Naive thymus-derived CD8-positive, alpha-beta T cell (primary cell): ENCODE data around the gene ZDHHC19. TPM values are rescaled to one million over a fixed set of nuclear protein-coding genes. Genes with fewer than 3 reads are reported as not detected.

Experiments used
- ATAC-seq, 2 donors: fragments of 150-1000 bp; cut with Tn5 transposase in 1 of 2; sonication (Bioruptor Pico), chemical (Tn5 transposase) in 1 of 2; 1 replicate in 1 of 2; 2 replicates in 1 of 2; pipeline ENCODE4 v1.10.0; 2021; ENCODE audit warnings: mild to moderate bottlenecking in 2 of 2, moderate library complexity in 2 of 2
- POLR2A ChIA-PET: fragments of 350-600 bp; sonication (Branson Sonifier 250); formaldehyde crosslinking; loops from one replicate; lab custom pipeline; 2021; ENCODE audit warnings: antibody characterized with exemption; lab: Charles Lee
- DNase-seq, 10 donors: peaks; one replicate each; pipeline versions ENCODE4 v3.0.0 to v3.0.0-alpha.2; 2020 to 2022
- H3K27ac Mint-ChIP-seq, 10 donors: one replicate each; pipeline ENCODE4 v1.8.0; 2020 to 2022; ENCODE audit warnings: mild to moderate bottlenecking in 10 of 10, mixed read lengths in 10 of 10, moderate library complexity in 4 of 10, inconsistent platforms in 1 of 10
- H3K27me3 Mint-ChIP-seq, 5 donors: one replicate each; pipeline ENCODE4 v1.8.0; 2021 to 2022; ENCODE audit warnings: mixed read lengths in 5 of 5
- H3K36me3 Mint-ChIP-seq, 3 donors: one replicate each; pipeline ENCODE4 v1.8.0; 2020 to 2022; ENCODE audit warnings: mixed read lengths in 3 of 3, mild to moderate bottlenecking in 2 of 3, inconsistent platforms in 1 of 3
- H3K4me1 Mint-ChIP-seq, 4 donors: one replicate each; pipeline ENCODE4 v1.8.0; 2021 to 2022; ENCODE audit warnings: mixed read lengths in 4 of 4
- H3K4me3 Mint-ChIP-seq, 10 donors: one replicate each; pipeline ENCODE4 v1.8.0; 2020 to 2022; ENCODE audit warnings: mild to moderate bottlenecking in 10 of 10, mixed read lengths in 10 of 10, moderate library complexity in 6 of 10, inconsistent platforms in 1 of 10
- H3K9me3 Mint-ChIP-seq, 9 donors: one replicate each; pipeline ENCODE4 v1.8.0; 2020 to 2022; ENCODE audit warnings: mixed read lengths in 9 of 9, mild to moderate bottlenecking in 3 of 9, inconsistent platforms in 1 of 9, moderate library complexity in 1 of 9
- polyA plus RNA-seq, 3 donors: library from polyadenylated mRNA; unstranded; fragments of 300-500 nt; fragmentation: Illumina TruSeq; gene quantifications; one replicate each; pipeline ENCODE4 v1.2.3, GENCODE V29; 2021
- total RNA-seq, 8 experiments: library from RNA in 2 of 8; stranded (reverse) in 2 of 8; gene quantifications; one replicate each; pipeline ENCODE4 v1.2.3 and lab custom pipeline; 2021 to 2026

Gene ZDHHC19
- total and polyA plus RNA-seq, 5 experiments from 2014 or later, result 0.51 TPM; not detected in 4

DNA sequence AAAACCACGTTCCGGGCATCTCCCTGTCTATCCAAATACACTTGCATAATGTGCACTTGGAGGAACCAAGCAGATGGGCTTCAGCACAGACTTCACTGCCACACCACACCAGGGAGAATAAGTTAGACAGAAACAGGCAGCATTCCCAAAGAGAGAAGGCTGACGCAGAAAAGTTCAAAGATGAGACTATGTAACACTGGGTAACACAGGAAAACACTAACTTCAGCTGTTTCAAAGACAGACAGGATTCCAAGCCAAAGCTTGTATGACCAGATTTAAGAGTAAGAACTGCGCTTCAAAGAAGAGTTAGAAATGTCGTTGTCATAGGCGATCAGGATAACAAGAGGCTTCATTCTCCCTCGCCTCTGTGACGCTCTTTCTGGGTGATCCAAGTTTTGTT lies 25.0 kb upstream of the ZDHHC19 start:
- DNase-seq (no peak), ATAC-seq (no peak)
- no peak overlapping the region for H3K4me3 Mint-ChIP-seq
- peak overlapping the region in 4 of 10 donors; percentile 0 to 69 (median 38) for H3K27ac Mint-ChIP-seq
- H3K36me3 Mint-ChIP-seq, result peaks cover 0 to 37% (median 3%) of the 10 kb centered on the region in 3 donors
- no peaks in the 10 kb centered on the region for H3K27me3 Mint-ChIP-seq
- H3K4me1 Mint-ChIP-seq, result peaks cover 3 to 11% (median 9%) of the 10 kb centered on the region in 4 donors
- POLR2A ChIA-PET, result interaction anchor here (1.2 kb wide), 1 partner anchor 161 kb away, joined by 3 read pairs; no protein-coding TSS in a partner anchor
- no peaks in the 10 kb centered on the region for H3K9me3 Mint-ChIP-seq

DNA sequence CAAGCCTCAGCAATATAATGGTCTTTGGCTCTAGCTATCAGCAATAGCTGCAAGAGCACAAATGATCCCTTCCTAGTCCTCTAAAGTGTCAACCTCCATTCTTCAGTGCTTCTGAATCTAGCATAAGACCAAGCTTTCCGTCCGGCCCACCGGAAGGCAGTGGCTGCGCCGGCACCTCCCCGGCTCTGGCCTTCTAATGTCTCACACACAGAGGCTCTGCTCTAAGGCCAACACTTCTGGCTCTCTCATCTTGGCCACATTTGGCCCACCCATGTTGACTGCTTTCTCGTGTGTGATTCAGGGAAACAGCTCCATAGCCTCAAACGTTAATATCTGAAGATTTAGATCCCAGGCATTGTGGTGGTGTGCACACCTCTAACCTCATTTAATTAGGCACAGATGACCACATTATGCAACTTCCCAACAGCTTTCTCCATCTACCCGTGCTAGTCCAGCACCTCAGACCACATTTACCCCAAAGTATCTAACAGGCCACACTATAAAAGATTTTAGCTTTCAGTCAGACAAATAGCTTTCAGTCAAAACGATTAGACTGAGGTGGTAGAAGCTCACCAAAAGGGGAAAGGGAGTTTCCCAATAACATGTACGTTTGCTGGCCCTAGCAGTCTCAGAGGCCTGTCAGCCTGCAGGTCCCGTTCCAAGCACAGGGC lies 24.4 kb upstream of the ZDHHC19 start:
- POLR2A ChIA-PET, result interaction anchor here (0.6 to 1.2 kb wide), 2 partner anchors 43 to 160 kb away, joined by 3 to 5 read pairs; no protein-coding TSS in a partner anchor
- Mint-ChIP-seq H3K36me3 (peaks cover 0 to 31% (median 1%) of the 10 kb centered on the region in 3 donors), H3K9me3 (no peaks in the 10 kb centered on the region), H3K27ac (peak overlapping the region in 6 of 10 donors; percentile 0 to 81 (median 46)), H3K27me3 (no peaks in the 10 kb centered on the region), H3K4me3 (no peak overlapping the region), H3K4me1 (peaks cover 3 to 11% (median 9%) of the 10 kb centered on the region in 4 donors)
- ATAC-seq (no peak), DNase-seq (no peak)

DNA sequence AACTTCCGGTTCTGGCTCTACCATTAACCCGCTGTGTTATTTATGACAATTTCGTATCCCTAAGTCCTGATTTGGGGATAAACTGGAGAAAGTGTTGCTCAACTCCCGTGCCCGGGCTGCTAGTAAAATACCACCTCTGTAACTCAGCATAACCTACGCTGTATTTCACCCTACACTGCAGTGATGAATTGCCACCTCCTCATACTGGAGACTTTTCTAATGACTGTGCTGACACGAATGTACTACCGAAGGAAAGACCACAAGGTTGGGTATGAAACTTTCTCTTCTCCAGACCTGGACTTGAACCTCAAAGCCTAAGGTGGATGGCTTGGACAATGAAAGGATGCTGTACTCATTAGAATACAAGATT lies 21.7 kb upstream of the ZDHHC19 start:
- no peaks in the 10 kb centered on the region for H3K9me3 Mint-ChIP-seq

DNA sequence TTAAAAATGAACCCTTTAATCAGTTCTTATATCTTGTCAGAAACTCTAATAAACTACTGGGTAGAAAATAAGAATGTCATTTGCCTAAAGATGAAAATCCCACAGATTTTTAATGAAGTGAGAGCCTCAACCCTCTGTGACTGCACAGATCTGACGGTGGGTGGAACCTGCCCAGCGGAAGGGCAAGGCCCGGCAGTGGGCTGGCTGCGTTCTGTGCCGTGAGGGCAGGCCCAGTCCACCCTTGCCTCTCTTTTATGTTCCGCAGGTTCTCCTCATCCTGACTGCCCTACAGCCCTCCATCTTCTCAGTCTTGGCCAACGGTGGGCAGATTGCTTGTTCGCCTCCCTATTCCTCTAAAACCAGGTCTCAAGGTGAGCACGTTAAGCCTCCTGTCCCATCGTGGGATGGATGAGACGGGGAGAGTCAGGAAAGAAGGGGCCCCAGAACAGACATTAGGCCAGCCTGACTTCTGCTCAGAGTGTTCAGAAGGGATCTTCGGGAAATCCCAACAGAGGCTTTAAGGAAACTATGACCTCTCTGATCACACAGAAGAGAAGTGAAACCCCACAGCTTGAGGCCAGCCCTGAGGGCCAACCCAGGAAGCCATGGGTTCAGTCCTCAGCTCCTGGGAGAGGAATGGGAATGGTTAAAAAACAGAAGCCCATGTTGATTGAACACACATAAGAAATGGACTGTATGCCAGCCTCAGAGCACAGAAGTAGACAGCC lies 21.1 kb upstream of the ZDHHC19 start:
- H3K4me3 Mint-ChIP-seq, result no peak overlapping the region
- DNase-seq (no peak), ATAC-seq (no peak)
- H3K27me3 Mint-ChIP-seq, result no peaks in the 10 kb centered on the region
- H3K9me3 Mint-ChIP-seq, result no peaks in the 10 kb centered on the region
- H3K4me1 Mint-ChIP-seq, result peaks cover 4 to 7% (median 6%) of the 10 kb centered on the region in 4 donors
- peaks cover 0 to 7% (median 0%) of the 10 kb centered on the region in 3 donors for H3K36me3 Mint-ChIP-seq
- H3K27ac Mint-ChIP-seq, result no peak overlapping the region
- POLR2A ChIA-PET, result no interaction called here

More for the DNA sequence above, 21.7 kb upstream of the ZDHHC19 start:
- DNase-seq (no peak), ATAC-seq (no peak)
- POLR2A ChIA-PET, result no interaction called here
- H3K27ac Mint-ChIP-seq, result peak overlapping the region in 1 of 10 donors; percentile 8
- no peak overlapping the region for H3K4me3 Mint-ChIP-seq
- H3K36me3 Mint-ChIP-seq, result peaks cover 0 to 11% (median 0%) of the 10 kb centered on the region in 3 donors
- peaks cover 4 to 11% (median 9%) of the 10 kb centered on the region in 4 donors for H3K4me1 Mint-ChIP-seq
- H3K27me3 Mint-ChIP-seq, result no peaks in the 10 kb centered on the region

DNA sequence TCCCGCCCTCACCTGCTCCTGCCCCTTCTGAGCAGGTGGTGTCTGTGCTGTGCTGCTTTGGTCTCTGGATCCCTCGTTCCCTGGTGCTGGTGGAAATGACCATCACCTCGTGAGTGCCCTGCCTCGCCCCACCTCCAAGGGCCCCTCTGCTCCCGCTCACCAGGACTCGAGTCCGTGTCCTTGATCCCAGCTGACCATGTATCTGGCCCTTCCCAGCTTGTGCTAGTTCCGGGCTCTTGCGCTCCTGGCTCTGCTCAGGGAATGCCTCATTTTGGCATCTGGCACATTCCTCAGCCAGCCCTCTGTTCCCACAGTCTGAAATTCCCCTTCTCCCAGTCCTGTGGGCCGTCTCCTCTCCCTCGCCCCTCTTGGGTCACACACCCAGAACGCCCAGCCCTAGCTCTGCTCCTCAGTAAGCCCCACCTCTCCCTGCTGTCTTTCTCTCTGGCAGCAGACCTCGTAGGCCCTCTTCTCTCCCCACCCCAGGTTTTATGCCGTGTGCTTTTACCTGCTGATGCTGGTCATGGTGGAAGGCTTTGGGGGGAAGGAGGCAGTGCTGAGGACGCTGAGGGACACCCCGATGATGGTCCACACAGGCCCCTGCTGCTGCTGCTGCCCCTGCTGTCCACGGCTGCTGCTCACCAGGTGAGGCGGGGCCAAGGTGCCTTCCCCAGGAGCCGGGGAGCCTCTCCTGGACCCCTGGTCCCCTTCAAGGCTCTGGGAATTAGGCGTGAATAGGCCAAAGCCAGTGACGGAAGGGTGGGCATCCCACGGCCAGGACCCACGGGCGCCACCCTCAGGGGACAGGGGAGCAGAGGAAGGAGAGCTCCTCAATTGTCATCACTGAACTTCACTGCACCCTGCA lies 16.7 kb upstream of the ZDHHC19 start:
- no peaks in the 10 kb centered on the region for H3K9me3 Mint-ChIP-seq
- DNase-seq, result no peak
- H3K27ac Mint-ChIP-seq, result peak overlapping the region in 2 of 10 donors; percentile 35 to 39
- H3K36me3 Mint-ChIP-seq, result no peaks in the 10 kb centered on the region
- H3K4me3 Mint-ChIP-seq, result no peak overlapping the region
- peaks cover 0 to 6% (median 0%) of the 10 kb centered on the region in 5 donors for H3K27me3 Mint-ChIP-seq
- POLR2A ChIA-PET, result no interaction called here
- H3K4me1 Mint-ChIP-seq, result peaks cover 0 to 2% (median 0%) of the 10 kb centered on the region in 4 donors
- no peak for ATAC-seq

DNA sequence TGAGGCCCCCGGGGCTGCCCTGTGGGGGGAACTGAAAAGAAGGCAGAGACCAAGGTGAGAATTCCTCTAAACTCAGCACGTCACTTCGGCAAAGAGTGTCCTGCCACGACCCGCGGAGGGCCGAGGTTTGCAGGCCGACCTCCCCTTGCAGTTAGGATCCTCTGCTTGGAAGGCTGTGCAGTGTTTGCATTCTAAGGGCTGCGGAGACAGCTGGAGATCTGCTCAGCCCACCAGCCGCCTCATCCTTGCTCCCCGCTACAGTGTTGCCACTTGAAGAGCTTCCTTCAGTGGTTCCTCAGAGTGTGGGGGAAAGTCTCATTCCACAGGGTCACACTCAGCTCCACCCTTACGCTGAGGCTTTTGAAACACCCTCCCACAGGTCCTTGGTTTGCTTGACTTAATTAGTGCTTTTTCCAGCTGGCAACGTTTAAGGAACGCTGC lies 15.9 kb upstream of the ZDHHC19 start:
- no peak overlapping the region for H3K27ac Mint-ChIP-seq
- POLR2A ChIA-PET, result no interaction called here
- no peaks in the 10 kb centered on the region for H3K36me3 Mint-ChIP-seq
- H3K27me3 Mint-ChIP-seq, result peaks cover 0 to 6% (median 0%) of the 10 kb centered on the region in 5 donors
- no peak overlapping the region for H3K4me3 Mint-ChIP-seq
- H3K4me1 Mint-ChIP-seq, result peaks cover 0 to 2% (median 0%) of the 10 kb centered on the region in 4 donors
- DNase-seq (no peak), ATAC-seq (no peak)
- H3K9me3 Mint-ChIP-seq, result no peaks in the 10 kb centered on the region

DNA sequence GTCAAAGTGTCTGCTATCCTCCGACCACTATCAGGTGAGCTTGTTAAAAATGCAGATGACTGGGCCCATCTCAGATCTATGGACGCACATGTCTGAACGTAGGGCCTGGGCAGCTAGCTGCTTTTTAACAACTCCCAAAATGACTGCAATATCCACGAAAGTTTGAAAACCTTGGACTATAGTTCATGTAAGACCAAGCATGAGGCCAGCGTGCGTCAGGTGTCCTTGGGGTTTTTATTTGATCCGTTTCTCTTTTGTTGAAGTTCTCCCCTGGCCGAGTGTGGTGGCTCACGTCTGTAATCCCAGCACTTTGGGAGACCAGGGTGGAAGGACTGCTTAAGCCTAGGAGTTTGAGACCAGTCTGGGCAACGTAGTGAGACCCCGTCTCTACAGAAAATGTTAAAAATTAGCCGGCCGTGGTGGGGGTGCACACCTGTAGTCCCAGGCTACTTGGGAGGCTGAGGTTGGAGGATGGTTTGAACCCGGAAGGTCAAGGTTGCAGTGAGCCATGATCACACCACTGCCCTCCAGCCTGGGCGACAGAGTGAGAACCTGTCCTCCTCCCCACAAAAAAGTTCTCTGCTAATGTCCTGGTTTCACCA lies 14.7 kb upstream of the ZDHHC19 start:
- no peak overlapping the region for H3K27ac Mint-ChIP-seq
- POLR2A ChIA-PET, result no interaction called here
- no peak overlapping the region for H3K4me3 Mint-ChIP-seq
- ATAC-seq (no peak), DNase-seq (no peak)
- H3K27me3 Mint-ChIP-seq, result peaks cover 0 to 6% (median 0%) of the 10 kb centered on the region in 5 donors
- no peaks in the 10 kb centered on the region for H3K9me3 Mint-ChIP-seq
- no peaks in the 10 kb centered on the region for H3K36me3 Mint-ChIP-seq
- peaks cover 0 to 3% (median under 1%) of the 10 kb centered on the region in 4 donors for H3K4me1 Mint-ChIP-seq

DNA sequence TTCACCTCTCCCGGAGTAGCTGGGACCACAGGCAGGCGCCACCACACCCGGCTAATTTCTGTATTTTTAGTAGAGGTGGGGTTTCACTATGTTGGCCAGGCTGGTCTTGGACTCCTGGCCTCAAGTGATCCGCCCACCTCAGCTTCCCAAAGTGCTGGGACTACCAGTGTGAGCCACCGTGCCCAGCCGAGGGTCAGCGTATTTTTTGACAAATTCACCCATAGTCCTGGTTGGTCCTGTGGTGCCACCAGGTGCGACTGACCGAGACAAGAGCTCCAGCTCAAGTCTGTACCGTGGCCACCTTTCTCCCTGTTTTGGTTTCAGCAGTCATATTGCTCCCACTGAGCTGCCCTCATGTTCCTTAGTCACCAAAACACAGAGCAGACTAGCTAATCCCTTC lies 13.9 kb upstream of the ZDHHC19 start:
- Mint-ChIP-seq H3K36me3 (no peaks in the 10 kb centered on the region), H3K4me3 (no peak overlapping the region), H3K9me3 (no peaks in the 10 kb centered on the region), H3K27ac (no peak overlapping the region), H3K27me3 (peaks cover 0 to 6% (median 0%) of the 10 kb centered on the region in 5 donors), H3K4me1 (peaks cover 0 to 5% (median 2%) of the 10 kb centered on the region in 4 donors)
- POLR2A ChIA-PET, result interaction anchor here (0.6 kb wide), 1 partner anchor 10 kb away, joined by 3 read pairs; no protein-coding TSS in a partner anchor
- no peak for DNase-seq
- no peak for ATAC-seq

DNA sequence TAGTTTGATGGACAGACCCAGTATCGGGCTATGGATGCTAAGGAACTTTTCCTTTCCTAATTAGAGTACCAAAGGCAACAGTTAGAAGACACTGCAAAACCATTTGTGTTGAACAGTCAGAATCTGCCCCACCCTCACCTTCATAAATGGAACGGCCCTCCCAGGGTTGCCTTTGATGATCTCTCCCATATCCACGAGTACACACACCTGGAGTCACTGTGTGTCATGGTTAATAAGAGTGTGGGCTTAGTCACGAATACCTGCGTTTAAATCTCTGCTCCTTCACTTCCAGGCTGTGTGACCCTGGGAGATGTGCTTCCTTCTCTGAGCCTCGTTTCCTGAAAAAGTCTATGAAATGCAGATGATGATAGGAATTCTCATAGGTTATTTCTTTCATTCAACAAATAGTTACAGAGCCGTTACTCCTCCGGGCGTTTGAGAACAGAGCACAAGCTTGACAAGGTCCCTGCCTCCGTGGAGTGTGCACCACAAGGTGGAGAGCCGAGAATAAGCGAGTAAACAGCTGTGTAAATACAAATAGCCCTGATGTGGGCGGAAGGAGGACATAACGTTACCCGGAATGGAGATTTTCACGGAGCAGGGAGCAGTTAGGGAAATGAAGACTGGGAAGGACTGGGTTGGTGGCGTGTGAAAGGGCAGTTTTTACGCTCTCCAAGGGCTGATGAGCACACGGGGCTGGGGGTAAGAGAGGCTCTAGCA lies 11.8 kb upstream of the ZDHHC19 start:
- Mint-ChIP-seq H3K4me3 (no peak overlapping the region), H3K36me3 (no peaks in the 10 kb centered on the region), H3K9me3 (no peaks in the 10 kb centered on the region), H3K27me3 (peaks cover 0 to 6% (median 0%) of the 10 kb centered on the region in 5 donors), H3K4me1 (peaks cover 5 to 21% (median 14%) of the 10 kb centered on the region in 4 donors), H3K27ac (peak overlapping the region in 1 of 10 donors; percentile 11)
- DNase-seq, result no peak
- POLR2A ChIA-PET, result interaction anchor here (0.5 kb wide), 1 partner anchor 154 kb away, joined by 4 read pairs; no protein-coding TSS in a partner anchor
- no peak for ATAC-seq

DNA sequence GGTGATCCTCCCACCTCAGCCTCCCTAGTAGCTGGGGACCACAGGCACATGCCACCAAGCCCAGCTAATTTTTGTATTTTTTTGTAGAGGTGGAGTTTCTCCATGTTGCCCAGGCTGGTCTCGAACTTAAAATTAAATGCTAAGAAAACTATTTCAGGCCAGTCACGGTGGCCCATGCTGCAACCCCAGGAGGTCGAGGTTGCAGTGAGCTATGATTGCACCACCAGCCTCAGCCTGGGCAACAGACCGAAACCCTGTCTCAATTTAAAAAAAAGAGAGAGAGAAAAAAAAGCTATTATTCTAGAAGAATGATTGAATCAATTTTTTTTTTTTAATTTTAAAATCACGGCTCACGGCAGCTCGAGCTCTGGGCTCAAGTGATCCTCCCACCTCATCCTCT lies 9.8 kb upstream of the ZDHHC19 start:
- POLR2A ChIA-PET, result no interaction called here
- Mint-ChIP-seq H3K9me3 (no peaks in the 10 kb centered on the region), H3K4me3 (no peak overlapping the region), H3K27me3 (peaks cover 0 to 3% (median 0%) of the 10 kb centered on the region in 5 donors), H3K4me1 (peaks cover 6 to 22% (median 15%) of the 10 kb centered on the region in 4 donors), H3K36me3 (no peaks in the 10 kb centered on the region), H3K27ac (peak overlapping the region in 3 of 10 donors; percentile 15 to 81 (median 43))
- DNase-seq (no peak), ATAC-seq (no peak)

DNA sequence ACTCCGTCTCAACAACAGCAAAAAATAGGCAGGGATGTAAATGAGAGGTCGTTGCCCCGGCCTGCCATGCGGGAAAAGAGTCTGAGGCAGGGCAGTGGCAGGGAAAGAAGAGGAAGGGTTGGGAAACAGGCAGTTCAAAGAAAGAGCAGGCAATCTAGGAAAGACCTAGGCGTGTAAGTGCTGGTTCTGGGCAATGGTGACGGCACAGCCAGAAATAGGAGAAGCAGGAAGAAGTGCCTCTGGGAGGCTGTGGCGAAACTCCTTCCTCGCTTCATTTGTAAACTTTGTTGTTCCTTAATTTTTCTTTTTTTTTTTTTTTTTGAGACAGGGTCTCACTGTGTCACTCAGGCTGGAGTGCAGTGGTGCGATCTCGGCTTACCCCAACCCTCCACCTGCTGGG lies 9.4 kb upstream of the ZDHHC19 start:
- POLR2A ChIA-PET, result no interaction called here
- DNase-seq (no peak), ATAC-seq (no peak)
- no peaks in the 10 kb centered on the region for H3K36me3 Mint-ChIP-seq
- peaks cover 0 to 3% (median 0%) of the 10 kb centered on the region in 5 donors for H3K27me3 Mint-ChIP-seq
- peaks cover 6 to 22% (median 15%) of the 10 kb centered on the region in 4 donors for H3K4me1 Mint-ChIP-seq
- peak overlapping the region in 6 of 10 donors; percentile 47 to 96 (median 92) for H3K27ac Mint-ChIP-seq
- peak overlapping the region in 3 of 10 donors; percentile 15 to 42 (median 18) for H3K4me3 Mint-ChIP-seq
- H3K9me3 Mint-ChIP-seq, result no peaks in the 10 kb centered on the region
